Measurements from ENCODE around the gene ABCA7. TPM values are rescaled to one million over a fixed set of nuclear protein-coding genes. Genes with fewer than 3 reads are reported as not detected.
A peak's percentile ranks its signal among the peaks of the same experiment; 100 is the strongest.
"Not testable (repeated sequence)": the region's sequence is repeated elsewhere in the genome, so short reads cannot be mapped to it uniquely, and the experiment has no call there.

Gene ABCA7
- total RNA-seq, 1 donor: 33.3 TPM

DNA sequence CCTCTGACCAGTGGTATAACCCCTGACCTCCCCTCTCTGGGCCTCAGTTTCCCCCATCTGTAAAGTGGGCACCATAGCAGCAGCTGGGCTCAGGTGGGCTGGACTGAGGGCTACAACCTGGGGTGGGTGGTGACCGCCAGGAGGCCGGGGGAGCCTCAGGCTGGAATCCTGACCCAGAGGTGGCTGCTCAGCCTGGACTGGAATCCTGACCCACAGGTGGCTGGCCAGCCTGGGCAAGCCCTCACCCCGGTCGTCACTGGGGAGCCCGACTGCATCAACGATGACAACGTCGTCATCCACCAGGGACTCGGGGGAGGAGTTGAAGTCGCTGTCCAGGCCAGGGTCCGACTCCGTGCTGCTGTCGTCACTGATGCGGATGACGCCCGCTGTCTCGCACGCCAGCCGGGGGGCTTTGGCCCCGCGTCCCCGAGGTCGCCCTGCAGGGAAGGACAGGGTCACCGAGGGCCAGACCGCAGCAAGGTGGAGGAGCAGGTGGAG, 74.1 kb downstream of the ABCA7 start:
- H3K4me1 ChIP-seq (ENCODE audit: insufficient read depth, low read length): peaks cover 5% of the 10 kb centered on the region
- no peaks in the 10 kb centered on the region for H3K9me3 ChIP-seq (ENCODE audit: low read depth, low read length)
- no peaks in the 10 kb centered on the region for H3K27me3 ChIP-seq (ENCODE audit: insufficient read depth, low read length)
- H4K20me1 ChIP-seq (ENCODE audit: insufficient read depth, low read length): peaks cover 43% of the 10 kb centered on the region
- peak overlapping the region; percentile 10 for H3K4me2 ChIP-seq (ENCODE audit: insufficient read depth, low read length)
- DNase-seq (ENCODE audit: insufficient read length, low spot score, missing footprints): no peak
- no peak overlapping the region for H2AFZ ChIP-seq (ENCODE audit: low read length)
- TF ChIP-seq, protein P1, sequence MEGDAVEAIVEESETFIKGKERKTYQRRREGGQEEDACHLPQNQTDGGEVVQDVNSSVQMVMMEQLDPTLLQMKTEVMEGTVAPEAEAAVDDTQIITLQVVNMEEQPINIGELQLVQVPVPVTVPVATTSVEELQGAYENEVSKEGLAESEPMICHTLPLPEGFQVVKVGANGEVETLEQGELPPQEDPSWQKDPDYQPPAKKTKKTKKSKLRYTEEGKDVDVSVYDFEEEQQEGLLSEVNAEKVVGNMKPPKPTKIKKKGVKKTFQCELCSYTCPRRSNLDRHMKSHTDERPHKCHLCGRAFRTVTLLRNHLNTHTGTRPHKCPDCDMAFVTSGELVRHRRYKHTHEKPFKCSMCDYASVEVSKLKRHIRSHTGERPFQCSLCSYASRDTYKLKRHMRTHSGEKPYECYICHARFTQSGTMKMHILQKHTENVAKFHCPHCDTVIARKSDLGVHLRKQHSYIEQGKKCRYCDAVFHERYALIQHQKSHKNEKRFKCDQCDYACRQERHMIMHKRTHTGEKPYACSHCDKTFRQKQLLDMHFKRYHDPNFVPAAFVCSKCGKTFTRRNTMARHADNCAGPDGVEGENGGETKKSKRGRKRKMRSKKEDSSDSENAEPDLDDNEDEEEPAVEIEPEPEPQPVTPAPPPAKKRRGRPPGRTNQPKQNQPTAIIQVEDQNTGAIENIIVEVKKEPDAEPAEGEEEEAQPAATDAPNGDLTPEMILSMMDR (IDR thresholded peaks at IDR 0.05; ENCODE audit: extremely low read depth, low read depth, low read length): no peak
- H3K4me3 ChIP-seq (ENCODE audit: insufficient read depth, low read length): no peak overlapping the region
- H3K27ac ChIP-seq (ENCODE audit: low read depth, low read length): peak overlapping the region; percentile 73
- H3K36me3 ChIP-seq (ENCODE audit: insufficient read depth, low read length): peaks cover 65% of the 10 kb centered on the region
- H3K79me2 ChIP-seq (ENCODE audit: insufficient read depth, low read length): peaks cover 19% of the 10 kb centered on the region

- H3K27me3 ChIP-seq (ENCODE audit: insufficient read depth, low read length); H3K9me3 ChIP-seq (ENCODE audit: low read depth, low read length); H2AFZ ChIP-seq (ENCODE audit: low read length); DNase-seq (ENCODE audit: insufficient read length, low spot score, missing footprints); H3K27ac ChIP-seq (ENCODE audit: low read depth, low read length); H3K4me2 ChIP-seq (ENCODE audit: insufficient read depth, low read length); H3K4me1 ChIP-seq (ENCODE audit: insufficient read depth, low read length); H3K4me3 ChIP-seq (ENCODE audit: insufficient read depth, low read length): not testable (repeated sequence)
- peaks cover 21% of the 10 kb centered on the region for H3K79me2 ChIP-seq (ENCODE audit: insufficient read depth, low read length)
- H3K36me3 ChIP-seq (ENCODE audit: insufficient read depth, low read length): peaks cover 70% of the 10 kb centered on the region
- peaks cover 45% of the 10 kb centered on the region for H4K20me1 ChIP-seq (ENCODE audit: insufficient read depth, low read length)
These were observed 74.8 kb downstream of the ABCA7 start for GRCh38 chr19:1114728-1115127.

Small RNAs within 50 kb of the gene (small RNA-seq; reads per million reads assigned to genes)
- gene RNU6-2: 1.9 reads per million, percentile 62 among the genes with 10 or more reads in this experiment

Other genes starting within 250 kb of the ABCA7 start
- gene PTBP1, start 242.7 kb upstream of the ABCA7 start, total RNA-seq: 106 and 124 TPM in 2 replicates
- 0.36 TPM in 1 of 2 replicates, not detected in the other for gene PLPPR3, start 218.2 kb upstream of the ABCA7 start, total RNA-seq
- gene AZU1, start 212.3 kb upstream of the ABCA7 start, total RNA-seq: not detected in 2 replicates
- gene PRTN3, start 199.1 kb upstream of the ABCA7 start, total RNA-seq: not detected in 2 replicates
- gene ELANE, start 187.8 kb upstream of the ABCA7 start, total RNA-seq: 0.36 and 0.59 TPM in 2 replicates
- 8.3 and 19.9 TPM in 2 replicates for gene CFD, start 180.4 kb upstream of the ABCA7 start, total RNA-seq
- 20.6 and 25.0 TPM in 2 replicates for gene MED16, start 146.9 kb upstream of the ABCA7 start, total RNA-seq
- gene RNU6-9, start 146.6 kb upstream of the ABCA7 start, total RNA-seq: not detected in 2 replicates
- 31.1 and 32.7 TPM in 2 replicates for gene R3HDM4, start 126.9 kb upstream of the ABCA7 start, total RNA-seq
- gene KISS1R, start 122.8 kb upstream of the ABCA7 start, total RNA-seq: not detected in 2 replicates
- gene ARID3A, start 114.1 kb upstream of the ABCA7 start, total RNA-seq: 19.4 and 21.7 TPM in 2 replicates
- 45.6 and 46.6 TPM in 2 replicates for gene WDR18, start 55.8 kb upstream of the ABCA7 start, total RNA-seq
- gene GRIN3B, start 39.7 kb upstream of the ABCA7 start, total RNA-seq: not detected in 2 replicates
- 74.0 and 84.0 TPM in 2 replicates for gene TMEM259, start 19.0 kb upstream of the ABCA7 start, total RNA-seq
- not detected in 2 replicates for gene RNU6-2, start 18.6 kb upstream of the ABCA7 start, total RNA-seq
- 537 and 594 TPM in 2 replicates for gene CNN2, start 13.5 kb upstream of the ABCA7 start, total RNA-seq
- 0.59 and 0.72 TPM in 2 replicates for gene ARHGAP45, start 27.1 kb downstream of the ABCA7 start, total RNA-seq
- 70.2 and 74.0 TPM in 2 replicates for gene POLR2E, start 55.3 kb downstream of the ABCA7 start, total RNA-seq
- 515 TPM in 2 replicates for gene GPX4, start 63.9 kb downstream of the ABCA7 start, total RNA-seq
- 58.0 and 69.1 TPM in 2 replicates for gene SBNO2, start 134.2 kb downstream of the ABCA7 start, total RNA-seq
- 75.7 and 100 TPM in 2 replicates for gene STK11, start 165.7 kb downstream of the ABCA7 start, total RNA-seq
- 1.8 and 2.9 TPM in 2 replicates for gene CBARP, start 197.9 kb downstream of the ABCA7 start, total RNA-seq
- 12.4 and 13.8 TPM in 2 replicates for gene ATP5F1D, start 201.6 kb downstream of the ABCA7 start, total RNA-seq
- 14.4 and 19.9 TPM in 2 replicates for gene MIDN, start 208.5 kb downstream of the ABCA7 start, total RNA-seq
- 300 and 380 TPM in 2 replicates for gene CIRBP, start 229.2 kb downstream of the ABCA7 start, total RNA-seq
- gene FAM174C, start 235.4 kb downstream of the ABCA7 start, total RNA-seq: 21.8 and 25.0 TPM in 2 replicates
- gene EFNA2, start 245.8 kb downstream of the ABCA7 start, total RNA-seq: not detected in 2 replicates